Testis (tissue), 2 donors: ENCODE results near the gene CDON.

Experiments used
- POLR2A ChIP-seq: fragments of 450-650 bp; IDR thresholded peaks from one replicate; pipeline ENCODE4 v1.6.1; 2017; ENCODE audit warnings: antibody characterized with exemption, mild to moderate bottlenecking, moderate library complexity
- TF ChIP-seq, protein P1 (sequence below), 3 experiments: fragments of 450-650 bp in 2 of 3; fragments of 200-600 bp in 1 of 3; sonication (generic) in 1 of 3; IDR thresholded peaks; one replicate each; pipeline ENCODE4 v1.5.1; 2016 to 2019; ENCODE audit warnings: antibody characterized with exemption in 3 of 3, mild to moderate bottlenecking in 2 of 3, moderate library complexity in 1 of 3

DNA sequence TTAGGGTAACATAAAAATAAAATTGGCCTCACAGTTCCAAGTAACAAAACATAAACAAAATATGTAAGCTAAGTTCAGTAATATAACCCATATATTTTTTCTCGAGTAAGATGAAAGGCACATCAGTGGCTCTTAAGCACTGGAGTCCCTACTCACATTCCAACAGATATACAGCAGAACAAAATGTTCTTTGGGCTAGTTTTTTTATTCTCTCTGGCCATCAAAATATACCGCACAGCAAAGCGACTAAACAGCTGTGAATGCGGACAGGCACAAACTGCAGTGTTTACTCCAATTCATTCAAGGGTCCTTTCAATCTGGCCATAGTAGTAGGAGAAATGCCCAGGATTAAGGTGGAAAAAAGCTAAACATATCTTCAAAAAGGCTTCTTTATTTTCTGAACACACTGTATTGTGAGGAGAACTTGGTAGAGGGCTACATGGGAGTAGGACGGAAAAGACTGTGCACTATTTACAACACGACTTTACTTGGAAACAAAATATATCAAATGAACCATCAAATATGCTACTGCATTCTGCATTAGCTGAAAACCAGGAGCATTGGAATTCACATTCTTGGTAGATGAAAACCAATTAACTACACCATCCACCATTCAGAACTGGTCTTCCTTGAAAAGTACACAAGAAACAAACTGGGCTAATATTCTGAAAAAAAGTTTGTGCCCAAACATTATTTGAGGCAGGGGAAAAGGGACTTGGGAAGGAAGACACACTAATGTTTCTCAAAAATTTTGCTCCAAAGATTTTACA is 4.4 kb downstream of the CDON start:
- TF ChIP-seq, protein P1, sequence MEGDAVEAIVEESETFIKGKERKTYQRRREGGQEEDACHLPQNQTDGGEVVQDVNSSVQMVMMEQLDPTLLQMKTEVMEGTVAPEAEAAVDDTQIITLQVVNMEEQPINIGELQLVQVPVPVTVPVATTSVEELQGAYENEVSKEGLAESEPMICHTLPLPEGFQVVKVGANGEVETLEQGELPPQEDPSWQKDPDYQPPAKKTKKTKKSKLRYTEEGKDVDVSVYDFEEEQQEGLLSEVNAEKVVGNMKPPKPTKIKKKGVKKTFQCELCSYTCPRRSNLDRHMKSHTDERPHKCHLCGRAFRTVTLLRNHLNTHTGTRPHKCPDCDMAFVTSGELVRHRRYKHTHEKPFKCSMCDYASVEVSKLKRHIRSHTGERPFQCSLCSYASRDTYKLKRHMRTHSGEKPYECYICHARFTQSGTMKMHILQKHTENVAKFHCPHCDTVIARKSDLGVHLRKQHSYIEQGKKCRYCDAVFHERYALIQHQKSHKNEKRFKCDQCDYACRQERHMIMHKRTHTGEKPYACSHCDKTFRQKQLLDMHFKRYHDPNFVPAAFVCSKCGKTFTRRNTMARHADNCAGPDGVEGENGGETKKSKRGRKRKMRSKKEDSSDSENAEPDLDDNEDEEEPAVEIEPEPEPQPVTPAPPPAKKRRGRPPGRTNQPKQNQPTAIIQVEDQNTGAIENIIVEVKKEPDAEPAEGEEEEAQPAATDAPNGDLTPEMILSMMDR (IDR thresholded peaks at IDR 0.05), result no peak
- TF ChIP-seq POLR2A, result no peak
